WTC11 (cell line): ENCODE data around the gene MYH16.
A peak's percentile ranks its signal among the peaks of the same experiment; 100 is the strongest.
"Not testable (repeated sequence)": the region's sequence is repeated elsewhere in the genome, so short reads cannot be mapped to it uniquely, and the experiment has no call there.

Source experiments
- CDX4 ChIP-seq: fragments of 250-450 bp; sonication (Bioruptor Pico); IDR thresholded peaks from 2 replicates; pipeline ENCODE4 v1.9.0; 2021; ENCODE audit warnings: moderate library complexity, mild to moderate bottlenecking, inconsistent platforms, borderline replicate concordance
- CREB1 ChIP-seq: sonication (generic); formaldehyde crosslinking; IDR thresholded peaks from 2 replicates; pipeline ENCODE4 v1.8.0; 2023; ENCODE audit warnings: mild to moderate bottlenecking, missing genetic modification reagents
- CTCF ChIP-seq: fragments of 200-600 bp; IDR thresholded peaks from 2 replicates; pipeline ENCODE4 v1.8.0; 2022; ENCODE audit warnings: antibody characterized with exemption
- ELF4 ChIP-seq: sonication (generic); formaldehyde crosslinking; IDR thresholded peaks from 2 replicates; pipeline ENCODE4 v1.8.1; 2022; ENCODE audit warnings: low read depth, mild to moderate bottlenecking, moderate library complexity, missing genetic modification reagents
- FOXP1 ChIP-seq: sonication (generic); formaldehyde crosslinking; IDR thresholded peaks from 2 replicates; pipeline ENCODE4 v1.8.0; 2022; ENCODE audit warnings: missing genetic modification reagents, mild to moderate bottlenecking, moderate library complexity, borderline replicate concordance
- GTF2I ChIP-seq: fragments of 250-450 bp; sonication (Bioruptor Pico); conservative IDR thresholded peaks from 2 replicates; pipeline ENCODE4 v1.4.0; 2021; ENCODE audit warnings: mild to moderate bottlenecking
- MYBL2 ChIP-seq: sonication (generic); formaldehyde crosslinking; IDR thresholded peaks from 2 replicates; pipeline ENCODE4 v1.8.1; 2023; ENCODE audit warnings: mild to moderate bottlenecking, moderate library complexity, missing genetic modification reagents
- NFATC4 ChIP-seq: fragments of 250-450 bp; sonication (Bioruptor Pico); IDR thresholded peaks from 2 replicates; pipeline ENCODE4 v1.9.0; 2021; ENCODE audit warnings: mild to moderate bottlenecking
- NR3C1 ChIP-seq: sonication (generic); formaldehyde crosslinking; conservative IDR thresholded peaks from 2 replicates; pipeline ENCODE4 v1.8.1; 2023; ENCODE audit warnings: low read depth, mild to moderate bottlenecking, missing genetic modification reagents
- TCF7 ChIP-seq: sonication (generic); formaldehyde crosslinking; IDR thresholded peaks from 2 replicates; pipeline ENCODE4 v1.8.0; 2022; ENCODE audit warnings: mild to moderate bottlenecking, low read depth, missing genetic modification reagents, moderate library complexity
- ZNF121 ChIP-seq: sonication (generic); formaldehyde crosslinking; IDR thresholded peaks from 2 replicates; pipeline ENCODE4 v1.8.0; 2023; ENCODE audit warnings: missing genetic modification reagents
- ZNF512 ChIP-seq: sonication (generic); formaldehyde crosslinking; IDR thresholded peaks from 2 replicates; pipeline ENCODE4 v1.8.1; 2022; ENCODE audit warnings: missing genetic modification reagents, borderline replicate concordance
- TF ChIP-seq, protein P1 (sequence below): sonication (generic); formaldehyde crosslinking; conservative IDR thresholded peaks from 2 replicates; pipeline ENCODE4 v1.8.1; 2023; ENCODE audit warnings: mild to moderate bottlenecking, low read depth, missing genetic modification reagents, moderate library complexity
- TF ChIP-seq, protein P2 (sequence below): sonication (generic); formaldehyde crosslinking; IDR thresholded peaks from 2 replicates; pipeline ENCODE4 v1.8.1; 2023; ENCODE audit warnings: mild to moderate bottlenecking, missing genetic modification reagents

- TF ChIP-seq, protein P1, sequence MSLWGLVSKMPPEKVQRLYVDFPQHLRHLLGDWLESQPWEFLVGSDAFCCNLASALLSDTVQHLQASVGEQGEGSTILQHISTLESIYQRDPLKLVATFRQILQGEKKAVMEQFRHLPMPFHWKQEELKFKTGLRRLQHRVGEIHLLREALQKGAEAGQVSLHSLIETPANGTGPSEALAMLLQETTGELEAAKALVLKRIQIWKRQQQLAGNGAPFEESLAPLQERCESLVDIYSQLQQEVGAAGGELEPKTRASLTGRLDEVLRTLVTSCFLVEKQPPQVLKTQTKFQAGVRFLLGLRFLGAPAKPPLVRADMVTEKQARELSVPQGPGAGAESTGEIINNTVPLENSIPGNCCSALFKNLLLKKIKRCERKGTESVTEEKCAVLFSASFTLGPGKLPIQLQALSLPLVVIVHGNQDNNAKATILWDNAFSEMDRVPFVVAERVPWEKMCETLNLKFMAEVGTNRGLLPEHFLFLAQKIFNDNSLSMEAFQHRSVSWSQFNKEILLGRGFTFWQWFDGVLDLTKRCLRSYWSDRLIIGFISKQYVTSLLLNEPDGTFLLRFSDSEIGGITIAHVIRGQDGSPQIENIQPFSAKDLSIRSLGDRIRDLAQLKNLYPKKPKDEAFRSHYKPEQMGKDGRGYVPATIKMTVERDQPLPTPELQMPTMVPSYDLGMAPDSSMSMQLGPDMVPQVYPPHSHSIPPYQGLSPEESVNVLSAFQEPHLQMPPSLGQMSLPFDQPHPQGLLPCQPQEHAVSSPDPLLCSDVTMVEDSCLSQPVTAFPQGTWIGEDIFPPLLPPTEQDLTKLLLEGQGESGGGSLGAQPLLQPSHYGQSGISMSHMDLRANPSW (CRISPR knock-in tag): not testable (repeated sequence)
- TF ChIP-seq ZNF512 (CRISPR knock-in tag); FOXP1; MYBL2 (CRISPR knock-in tag); CTCF; CREB1 (CRISPR knock-in tag); NR3C1; GTF2I (CRISPR knock-in tag); NFATC4 (CRISPR knock-in tag); CDX4 (CRISPR knock-in tag); ELF4; TCF7: not testable (repeated sequence)
- TF ChIP-seq, protein P2, sequence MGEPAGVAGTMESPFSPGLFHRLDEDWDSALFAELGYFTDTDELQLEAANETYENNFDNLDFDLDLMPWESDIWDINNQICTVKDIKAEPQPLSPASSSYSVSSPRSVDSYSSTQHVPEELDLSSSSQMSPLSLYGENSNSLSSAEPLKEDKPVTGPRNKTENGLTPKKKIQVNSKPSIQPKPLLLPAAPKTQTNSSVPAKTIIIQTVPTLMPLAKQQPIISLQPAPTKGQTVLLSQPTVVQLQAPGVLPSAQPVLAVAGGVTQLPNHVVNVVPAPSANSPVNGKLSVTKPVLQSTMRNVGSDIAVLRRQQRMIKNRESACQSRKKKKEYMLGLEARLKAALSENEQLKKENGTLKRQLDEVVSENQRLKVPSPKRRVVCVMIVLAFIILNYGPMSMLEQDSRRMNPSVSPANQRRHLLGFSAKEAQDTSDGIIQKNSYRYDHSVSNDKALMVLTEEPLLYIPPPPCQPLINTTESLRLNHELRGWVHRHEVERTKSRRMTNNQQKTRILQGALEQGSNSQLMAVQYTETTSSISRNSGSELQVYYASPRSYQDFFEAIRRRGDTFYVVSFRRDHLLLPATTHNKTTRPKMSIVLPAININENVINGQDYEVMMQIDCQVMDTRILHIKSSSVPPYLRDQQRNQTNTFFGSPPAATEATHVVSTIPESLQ (CRISPR knock-in tag): not testable (repeated sequence)
- peak; percentile 9; the same call in 1 of the 2 replicates for TF ChIP-seq ZNF121 (CRISPR knock-in tag)
These were observed 78.0 kb downstream of the MYH16 start for GRCh38 chr7:99350641-99351040.
